GM19043 (cell line): ENCODE results near the gene RTN3.
"Not testable (repeated sequence)": the region's sequence is repeated elsewhere in the genome, so short reads cannot be mapped to it uniquely, and the experiment has no call there.

Experiments used
- ATAC-seq: cut with Tn5 transposase; IDR thresholded peaks from one replicate; pipeline ENCODE4 v1.9.1; 2021; ENCODE audit warnings: low read depth; ENCODE audit not compliant: unreplicated experiment

The RTN3 gene

GRCh38 chr11:63682066-63683021, 1.0 kb downstream of the RTN3 start:
- no peak for ATAC-seq

GRCh38 chr11:63683133-63683991, 2.1 kb downstream of the RTN3 start:
- no peak for ATAC-seq

- not testable (repeated sequence) for ATAC-seq
Observed at GRCh38 chr11:63685158-63685721, 3.9 kb downstream of the RTN3 start.

GRCh38 chr11:63686926-63687325, 5.6 kb downstream of the RTN3 start:
- ATAC-seq: no peak

- no peak for ATAC-seq
Observed at GRCh38 chr11:63687845-63688244, 6.5 kb downstream of the RTN3 start.

GRCh38 chr11:63694596-63694995, 13.3 kb downstream of the RTN3 start:
- ATAC-seq: no peak

DNA sequence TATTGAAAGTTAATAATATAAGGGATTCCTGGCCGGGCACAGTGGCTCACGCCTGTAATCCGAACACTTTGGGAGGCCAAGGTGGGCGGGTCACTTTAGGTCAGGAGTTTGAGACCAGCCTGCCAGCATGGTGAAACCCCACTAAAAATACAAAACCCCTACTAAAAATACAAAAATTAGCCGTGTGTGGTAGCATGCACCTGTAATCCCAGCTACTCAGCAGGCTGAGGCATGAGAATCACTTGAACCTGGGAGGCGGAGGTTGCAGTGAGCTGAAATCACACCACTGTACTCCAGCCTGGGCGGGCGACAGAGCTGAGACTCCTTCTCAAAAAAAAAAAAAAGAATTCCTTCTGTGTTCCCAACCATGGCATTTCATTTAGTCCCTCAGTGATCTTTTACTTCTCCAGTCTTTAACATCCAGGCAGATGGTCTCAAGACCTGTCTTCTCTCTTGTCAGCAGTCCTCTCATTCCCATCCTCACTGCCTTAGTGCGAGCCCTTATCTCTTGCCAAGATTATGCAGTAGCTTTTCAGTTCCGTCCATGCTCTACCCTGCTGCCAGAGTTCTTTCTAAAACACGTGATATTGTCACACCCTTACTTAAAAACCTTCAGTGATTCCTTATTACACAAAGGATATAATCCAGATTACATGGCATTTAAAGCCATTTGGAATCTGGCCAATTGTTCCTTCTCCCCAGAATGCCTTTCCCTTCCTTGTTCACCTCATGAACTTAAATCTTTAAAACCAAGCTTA, 17.9 kb downstream of the RTN3 start:
- ATAC-seq: no peak

GRCh38 chr11:63699896-63700295, 18.6 kb downstream of the RTN3 start:
- no peak for ATAC-seq

GRCh38 chr11:63705526-63705925, 24.2 kb downstream of the RTN3 start:
- no peak for ATAC-seq

GRCh38 chr11:63708764-63709163, 27.5 kb downstream of the RTN3 start:
- ATAC-seq: no peak

DNA sequence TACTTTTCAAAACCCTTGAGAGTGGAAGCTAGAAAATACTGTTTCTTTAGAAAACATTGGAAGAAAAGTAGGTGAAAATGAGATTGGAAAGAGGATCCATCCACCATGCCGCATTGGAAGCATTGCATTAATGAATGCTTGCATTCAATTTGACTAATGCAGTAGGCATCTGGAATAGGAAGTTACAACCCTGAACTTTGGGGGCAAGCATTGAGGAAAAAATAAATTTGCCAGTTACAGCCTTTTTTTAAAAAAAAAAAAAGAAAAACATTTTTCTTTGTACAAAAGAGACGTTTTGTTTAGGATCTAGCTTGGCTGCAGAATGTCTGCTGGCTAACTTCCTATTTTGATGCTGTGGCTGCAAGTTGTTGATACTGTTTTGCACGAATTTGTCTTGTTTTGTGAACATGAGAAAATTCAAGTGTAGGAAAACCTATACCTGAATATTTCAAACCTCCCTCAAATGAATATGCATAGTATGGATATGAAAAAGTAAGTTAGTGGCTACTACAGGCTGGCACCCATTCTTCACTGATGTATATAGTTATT, 28.1 kb downstream of the RTN3 start:
- no peak for ATAC-seq

- ATAC-seq: no peak
Observed at GRCh38 chr11:63710476-63711217, 29.3 kb downstream of the RTN3 start.

DNA sequence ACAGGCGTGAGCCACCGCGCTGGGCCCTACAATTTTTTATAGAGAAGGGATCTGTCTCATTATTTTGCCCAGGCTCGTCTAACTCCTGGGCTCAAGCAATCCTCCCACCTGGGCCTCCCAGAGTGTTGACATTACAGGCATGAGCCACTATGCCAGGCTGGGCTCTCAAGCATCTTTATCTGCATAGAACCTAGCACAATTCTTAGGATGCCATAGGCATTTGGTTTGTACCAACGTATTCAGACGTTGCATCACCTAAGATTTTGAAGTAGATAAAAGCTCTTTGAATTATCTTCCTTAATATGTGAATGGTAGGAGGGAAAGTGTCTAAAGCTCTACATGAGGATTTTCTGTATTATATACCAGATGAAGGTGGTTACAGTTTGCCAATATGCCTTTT, 30.5 kb downstream of the RTN3 start:
- no peak for ATAC-seq

- ATAC-seq: no peak
Observed at GRCh38 chr11:63713766-63714165, 32.5 kb downstream of the RTN3 start.

DNA sequence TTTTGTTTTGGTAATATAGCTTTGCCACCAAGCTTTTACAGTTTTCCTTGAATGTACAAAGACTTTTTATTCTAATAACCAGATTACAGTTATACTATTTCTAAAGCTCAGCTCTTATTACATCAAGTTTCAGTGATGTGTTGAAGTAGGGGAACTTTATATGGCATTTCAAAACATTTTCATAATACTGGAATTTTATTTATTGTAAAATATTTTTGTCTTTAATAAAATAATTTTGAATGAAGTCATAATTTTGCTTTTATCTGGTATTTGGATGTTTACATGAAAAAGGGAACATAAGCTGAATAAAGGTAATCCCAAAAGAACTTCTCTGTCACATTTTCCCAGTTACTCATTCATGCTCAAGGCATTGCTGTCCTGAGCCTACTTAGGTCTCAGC, 34.7 kb downstream of the RTN3 start:
- no peak for ATAC-seq

- no peak for ATAC-seq
Observed at GRCh38 chr11:63719001-63719400, 37.7 kb downstream of the RTN3 start.

DNA sequence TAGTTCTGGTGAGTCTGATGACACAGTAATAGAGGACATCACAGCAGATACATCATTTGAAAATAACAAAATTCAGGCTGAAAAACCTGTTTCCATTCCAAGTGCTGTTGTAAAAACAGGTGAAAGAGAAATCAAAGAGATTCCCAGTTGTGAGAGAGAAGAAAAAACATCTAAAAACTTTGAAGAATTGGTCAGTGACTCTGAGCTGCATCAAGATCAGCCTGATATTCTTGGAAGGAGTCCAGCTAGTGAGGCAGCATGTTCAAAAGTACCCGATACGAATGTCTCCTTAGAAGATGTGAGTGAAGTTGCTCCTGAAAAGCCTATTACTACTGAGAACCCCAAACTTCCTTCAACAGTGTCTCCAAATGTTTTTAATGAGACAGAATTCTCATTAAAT, 38.7 kb downstream of the RTN3 start:
- ATAC-seq: no peak

GRCh38 chr11:63720611-63721010, 39.3 kb downstream of the RTN3 start:
- ATAC-seq: no peak

DNA sequence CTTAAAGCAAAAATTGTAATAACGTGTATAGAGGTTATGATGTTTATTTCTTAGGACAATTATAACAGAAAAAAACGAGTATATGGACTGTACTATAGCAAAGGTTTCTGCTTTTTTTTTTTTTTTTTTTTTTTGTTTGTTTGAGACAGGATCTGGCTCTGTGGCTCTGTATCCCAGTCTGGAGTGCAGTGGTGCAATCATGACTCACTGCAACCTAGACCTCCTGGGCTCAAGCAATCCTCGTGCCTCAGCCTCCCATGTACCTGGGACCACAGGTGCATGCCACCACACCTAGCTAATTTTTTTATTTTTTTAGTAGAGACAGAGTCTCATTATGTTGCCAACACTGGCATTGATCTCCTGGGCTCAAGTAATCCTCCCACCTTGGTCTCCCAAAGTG, 48.0 kb downstream of the RTN3 start:
- ATAC-seq: no peak
